ENCODE measurements around the gene ALDH1L1. TPM values are rescaled to one million over a fixed set of nuclear protein-coding genes. Genes with fewer than 3 reads are reported as not detected.

ALDH1L1 gene
- total and polyA plus RNA-seq, 9 of the 15 experiments (the other 6 are each of a cell fraction or from before 2014, with no cell fraction given): 0.06 to 1.9 (median 0.57) TPM; not detected in 1

GRCh38 chr3:126085841-126086240, 94.5 kb downstream of the ALDH1L1 start:
- TF ChIP-seq ZNF740 (CRISPR knock-in tag; IDR thresholded peaks at IDR 0.05) (no peak), ZNF740 (tag; IDR thresholded peaks at IDR 0.05) (no peak), RB1 (IDR thresholded peaks at IDR 0.05; ENCODE audit: low read depth) (no peak), FOXA3 (CRISPR knock-in tag; conservative IDR thresholded peaks at IDR 0.05 in 1 of 2, IDR thresholded peaks at IDR 0.05 in 1 of 2) (no peak), PBX2 (CRISPR knock-in tag; IDR thresholded peaks at IDR 0.05; ENCODE audit: low read depth) (no peak), PBX2 (tag; conservative IDR thresholded peaks at IDR 0.05; ENCODE audit: low read depth) (no peak), POLR2AphosphoS2 (IDR thresholded peaks at IDR 0.05; ENCODE audit: low read length) (no peak), STAT6 (CRISPR knock-in tag; IDR thresholded peaks at IDR 0.05) (no peak), CXXC5 (CRISPR knock-in tag; IDR thresholded peaks at IDR 0.05) (no peak), ELF4 (CRISPR knock-in tag; IDR thresholded peaks at IDR 0.05) (no peak), HEY1 (CRISPR knock-in tag; IDR thresholded peaks at IDR 0.05; ENCODE audit: borderline replicate concordance) (no peak), NEUROD1 (IDR thresholded peaks at IDR 0.05; ENCODE audit: borderline replicate concordance, low read depth, low read length, partially characterized antibody) (no peak)
- Histone ChIP-seq H3K9me3 (replicated peaks; ENCODE audit: control insufficient read depth, insufficient read depth, low read depth, low read length) (no peaks in the 10 kb centered on the region), H3K9ac (ENCODE audit: insufficient read depth in 1 of 2, low read depth in 2 of 2, low read length in 2 of 2) (no peak overlapping the region), H3K4me1 (replicated peaks in 1 of 2; ENCODE audit: control insufficient read depth in 2 of 2, insufficient read depth in 2 of 2, low read length in 2 of 2) (peaks cover 10 to 17% of the 10 kb centered on the region in 2 experiments; a peak in 4 of 5 replicates), H3K4me2 (ENCODE audit: insufficient read depth, low read length) (no peak overlapping the region), H4K20me1 (replicated peaks; ENCODE audit: control insufficient read depth, insufficient read depth, low read length) (no peaks in the 10 kb centered on the region), H3K79me2 (ENCODE audit: control insufficient read depth, insufficient read depth, low read length) (peaks cover 7% of the 10 kb centered on the region; the same call in 2 of the 3 replicates), H3K9me1 (ENCODE audit: control insufficient read depth, insufficient read depth, low read length) (no peaks in the 10 kb centered on the region), H2AFZ (ENCODE audit: low read depth, low read length) (peak overlapping the region; percentile 70), H3K27me3 (ENCODE audit: control insufficient read depth in 2 of 2, insufficient read depth in 2 of 2, low read length in 2 of 2) (no peaks in the 10 kb centered on the region), H3K36me3 (ENCODE audit: control insufficient read depth, insufficient read depth, low read length) (no peaks in the 10 kb centered on the region), H3K4me3 (no peak overlapping the region), H3K27ac (ENCODE audit: extremely low read depth, low read depth, low read length) (no peak overlapping the region)
- no peak for ATAC-seq
- intact Hi-C loops (cut with micrococcal nuclease) (no loop called here), in situ Hi-C loops (cut with MboI) (no loop called here)
- ChIA-PET POLR2A (no interaction called here), CTCF (ENCODE audit: low intra/inter-chr PET ratio) (no interaction called here)
- no peak for FAIRE-seq
- BruUV-seq (replicated peaks): no TSS peak
- 33% methylated on average over 2 of the region's 2 CpGs for WGBS (ENCODE audit: insufficient coverage, low coverage, missing lambda C conversion rate)
- no peak for DNase-seq (ENCODE audit: extremely low read depth in 1 of 4, low spot score in 3 of 4)
